NCI-H1092 treated with DMSO at 0.1 percent for 48 hours (cell line): ENCODE measurements around the gene XYLB.
A peak's percentile ranks its signal among the peaks of the same experiment; 100 is the strongest.
"Not testable (repeated sequence)": the region's sequence is repeated elsewhere in the genome, so short reads cannot be mapped to it uniquely, and the experiment has no call there.

Source experiments
- DNase-seq: peaks from one replicate; lab custom pipeline; 2025; lab: John Stamatoyannopoulos, UW

The XYLB gene

DNA sequence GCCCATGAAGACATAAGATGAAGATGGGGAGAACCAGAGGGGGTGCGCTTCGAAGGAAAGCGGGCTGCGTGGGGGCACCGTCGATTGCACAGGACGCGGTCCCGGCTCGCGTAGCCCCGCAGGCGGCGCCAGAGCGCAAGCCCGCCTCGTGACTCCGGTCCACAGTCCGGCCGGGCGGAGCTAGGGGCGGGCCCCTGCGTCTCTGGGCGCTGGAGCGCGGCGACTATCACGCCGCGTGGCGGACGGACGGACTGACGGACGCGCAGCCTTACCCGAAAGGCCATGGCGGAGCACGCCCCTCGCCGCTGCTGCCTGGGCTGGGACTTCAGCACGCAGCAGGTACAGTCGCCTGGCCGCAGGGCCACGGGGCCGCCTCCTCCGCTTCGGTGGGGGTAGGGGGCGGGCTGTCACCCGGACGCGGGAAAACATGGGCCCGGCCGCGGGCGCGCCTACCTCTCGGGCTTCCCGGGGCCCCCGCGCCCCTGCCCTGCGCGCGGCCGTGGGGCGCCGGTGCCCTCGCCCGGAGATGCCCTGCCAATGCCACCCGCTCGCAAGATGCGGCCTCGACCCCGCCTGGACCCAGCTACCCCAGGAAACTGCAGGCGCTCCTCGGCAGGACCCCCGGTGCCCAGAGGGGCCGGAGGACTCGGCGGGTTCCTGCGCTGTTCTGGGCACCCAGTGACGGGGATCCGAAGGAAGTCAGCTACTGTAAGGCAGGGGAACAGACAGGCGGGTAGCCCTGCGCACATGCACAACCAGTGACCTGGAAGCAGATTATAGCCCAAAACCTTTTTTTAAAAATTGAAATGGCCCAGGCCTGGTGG, at the start of gene XYLB:
XYLB (plus strand) TSS at position 199 of the 824 bp plus-strand sequence; CDS start at position 283, 84 bp downstream.
- DNase-seq: peak; percentile 64

DNA sequence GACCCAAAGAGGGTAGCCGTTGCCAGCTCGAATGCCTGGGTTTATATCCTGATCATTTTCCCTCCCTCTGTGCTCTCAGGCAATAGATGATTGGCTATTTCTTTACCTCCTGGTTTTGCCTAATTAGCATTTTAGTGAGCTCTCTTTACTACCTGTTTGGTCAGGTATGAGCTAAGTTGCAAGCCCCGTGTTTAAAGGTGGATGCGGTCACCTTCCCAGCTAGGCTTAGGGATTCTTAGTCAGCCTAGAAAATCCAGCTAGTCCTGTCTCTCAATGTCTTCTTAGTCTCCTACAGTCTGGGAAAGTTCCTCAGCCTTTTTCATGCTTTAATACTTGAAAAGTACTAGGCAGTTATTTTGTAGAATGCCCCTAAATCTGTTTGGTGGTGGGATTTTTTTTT, 49.5 kb upstream of the XYLB start:
- not testable (repeated sequence) for DNase-seq

DNA sequence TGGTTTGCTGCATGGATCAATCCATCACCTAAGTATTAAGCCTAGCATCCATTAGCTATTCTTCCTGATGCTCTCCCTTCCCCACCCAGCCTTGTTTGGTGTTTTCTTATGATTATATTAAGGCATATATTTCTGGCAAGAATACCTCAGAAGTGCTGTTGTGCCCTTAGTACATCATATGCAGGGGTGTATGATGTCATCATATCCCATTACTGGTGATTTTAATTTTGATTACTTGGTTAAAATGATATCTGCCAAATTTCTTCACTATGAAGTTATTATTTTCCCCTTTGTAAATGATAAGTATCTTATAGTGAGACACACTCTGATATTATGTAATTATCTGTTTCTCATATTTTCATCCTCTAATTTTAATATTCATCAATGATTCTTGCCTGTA, 49.0 kb upstream of the XYLB start:
- DNase-seq: no peak

DNA sequence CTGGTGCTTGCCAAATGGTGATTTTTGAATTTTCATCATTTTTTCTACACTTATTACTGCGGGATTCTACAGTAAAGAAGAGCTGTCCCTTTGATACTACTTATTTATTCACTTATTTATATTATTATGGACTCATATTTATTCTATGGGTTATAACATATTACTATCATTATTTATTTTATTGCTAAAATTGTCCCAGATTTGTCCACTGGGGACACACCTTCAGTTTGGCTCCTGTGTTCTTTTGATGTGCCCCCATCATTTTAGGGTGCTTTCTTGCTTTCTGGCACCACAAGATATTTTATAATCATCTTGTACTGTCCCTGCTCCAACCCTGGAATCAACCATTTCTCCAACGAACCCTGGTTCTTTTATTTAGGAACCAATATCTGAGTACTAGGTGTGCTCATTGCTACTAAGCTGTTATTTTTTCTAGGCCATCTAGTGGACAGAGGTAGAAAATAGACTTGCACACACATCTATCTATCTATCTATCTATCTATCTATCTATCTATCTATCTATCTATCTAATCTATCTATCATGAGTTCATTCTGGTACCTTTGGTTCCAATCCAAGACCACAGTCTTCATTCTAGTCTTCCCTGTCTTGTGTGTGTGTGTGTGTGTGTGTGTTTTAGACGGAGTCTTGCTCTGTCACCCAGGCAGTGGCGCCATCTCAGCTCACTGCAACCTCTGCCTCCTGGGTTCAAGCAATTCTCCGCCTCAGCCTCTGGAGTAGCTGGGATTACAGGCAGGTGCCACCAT, 48.5 kb upstream of the XYLB start:
- DNase-seq: no peak

DNA sequence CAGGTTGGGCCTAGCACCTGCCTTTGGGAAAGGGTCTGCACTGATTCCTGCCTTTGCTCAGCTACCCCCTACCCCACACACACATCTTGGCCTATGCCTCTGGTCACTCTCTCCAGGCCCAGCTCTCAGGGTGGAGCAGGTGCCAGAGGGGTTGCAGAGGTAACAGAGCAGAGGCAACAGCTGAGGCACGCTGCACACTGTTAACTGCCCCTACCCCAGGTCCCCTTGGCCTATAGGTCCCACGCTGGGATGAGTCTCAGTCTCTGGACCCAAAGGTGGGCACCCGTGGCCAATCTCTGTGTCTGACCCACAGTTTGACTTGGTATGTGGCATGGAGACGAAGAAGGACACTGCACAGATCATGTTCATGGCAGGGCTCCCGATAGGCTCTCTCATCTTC, 39.6 kb upstream of the XYLB start:
- no peak for DNase-seq

DNA sequence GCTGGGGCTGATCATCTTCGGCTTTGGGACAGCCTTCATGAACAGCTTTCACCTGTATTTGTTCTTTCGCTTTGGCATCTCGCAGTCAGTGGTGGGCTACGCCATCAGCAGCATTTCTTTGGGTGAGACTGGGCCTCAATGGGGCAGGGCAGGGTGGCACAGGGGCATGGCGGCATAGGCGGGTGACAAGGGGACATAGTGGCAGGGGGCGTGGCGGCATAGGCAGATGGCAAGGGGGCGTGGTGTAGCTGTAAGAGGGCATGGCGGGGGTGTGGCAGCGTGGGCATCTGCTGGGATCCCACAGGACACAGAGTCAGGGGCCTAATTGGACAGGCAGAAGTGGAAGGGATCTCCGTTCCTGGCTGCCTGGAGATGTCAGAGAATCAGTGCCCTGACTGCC, 39.0 kb upstream of the XYLB start:
- DNase-seq: no peak

DNA sequence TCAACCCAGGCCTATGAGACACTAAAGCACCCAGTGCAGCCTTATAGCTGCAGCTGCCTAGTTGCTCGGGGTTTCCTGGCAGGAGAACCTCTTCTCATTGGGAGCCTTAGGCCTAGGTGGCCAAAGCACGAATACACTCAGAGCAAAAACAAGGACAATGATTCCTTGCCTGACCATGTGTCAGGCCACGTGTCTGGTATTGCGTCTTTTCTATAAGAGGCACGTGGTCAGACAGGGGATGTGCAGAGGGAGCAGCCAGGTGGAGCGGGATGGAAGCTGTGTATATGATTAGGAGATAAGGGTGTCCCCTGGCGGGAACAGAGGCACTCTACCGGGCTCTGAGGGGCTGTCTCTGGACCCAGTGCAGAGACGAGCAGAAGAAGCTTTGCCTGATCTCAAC, 38.1 kb upstream of the XYLB start:
- no peak for DNase-seq

DNA sequence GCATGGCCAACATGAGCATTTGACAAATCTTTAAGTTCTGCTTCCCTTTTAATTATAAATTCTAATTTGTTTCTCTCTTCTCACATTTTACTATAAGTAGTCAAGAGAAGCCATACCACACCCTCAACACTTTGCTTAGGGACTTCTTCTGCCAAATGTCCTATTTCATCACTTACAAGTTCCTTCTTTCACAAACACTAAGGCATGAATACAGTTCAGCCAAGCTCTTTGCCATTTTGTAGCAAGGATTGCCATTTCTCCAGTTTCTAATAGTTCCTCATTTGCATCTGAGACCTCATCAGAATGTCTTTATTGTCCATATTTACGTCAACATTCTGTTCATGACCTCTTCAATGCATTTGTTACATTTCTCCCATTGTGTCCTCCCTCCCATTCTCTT, 35.1 kb upstream of the XYLB start:
- DNase-seq: no peak

DNA sequence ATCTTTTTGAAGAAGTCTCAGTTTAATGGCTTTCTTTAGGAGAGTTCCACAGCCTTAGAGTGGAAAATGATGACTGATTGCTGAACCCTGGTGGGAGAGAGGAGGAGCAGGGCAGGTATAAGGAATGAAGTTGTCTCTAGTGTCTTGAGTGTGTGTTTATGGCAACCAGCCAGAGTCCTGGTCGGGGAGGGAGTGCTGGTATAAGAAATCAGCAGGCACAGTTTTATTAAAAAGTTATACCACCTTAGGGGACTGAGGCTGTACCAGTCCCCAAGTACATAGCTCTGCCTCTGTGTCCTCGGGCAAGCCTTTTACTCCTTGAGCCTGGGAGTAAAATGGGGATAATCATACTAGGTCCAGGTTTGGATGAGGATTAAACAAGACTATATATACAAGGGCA, 34.6 kb upstream of the XYLB start:
- no peak for DNase-seq

DNA sequence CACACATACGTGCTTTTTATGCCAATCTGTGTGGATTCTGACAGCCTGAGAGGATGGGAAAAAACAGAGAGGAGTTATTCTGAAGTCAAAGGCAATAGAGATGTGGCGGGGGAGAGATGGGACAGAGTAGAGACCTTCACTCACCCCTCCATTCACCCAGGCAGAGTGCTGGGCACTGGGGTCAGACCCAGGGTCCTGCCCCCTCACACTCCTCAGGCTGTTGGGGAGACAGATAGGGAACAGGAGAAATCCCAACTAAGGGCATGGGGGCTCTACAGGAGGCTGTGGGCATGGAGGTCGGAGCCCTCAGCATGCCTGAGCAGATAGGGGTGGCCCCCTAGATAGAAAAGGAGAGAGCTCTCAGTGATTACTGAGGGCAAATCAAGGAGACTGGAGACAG, 34.2 kb upstream of the XYLB start:
- DNase-seq: no peak

DNA sequence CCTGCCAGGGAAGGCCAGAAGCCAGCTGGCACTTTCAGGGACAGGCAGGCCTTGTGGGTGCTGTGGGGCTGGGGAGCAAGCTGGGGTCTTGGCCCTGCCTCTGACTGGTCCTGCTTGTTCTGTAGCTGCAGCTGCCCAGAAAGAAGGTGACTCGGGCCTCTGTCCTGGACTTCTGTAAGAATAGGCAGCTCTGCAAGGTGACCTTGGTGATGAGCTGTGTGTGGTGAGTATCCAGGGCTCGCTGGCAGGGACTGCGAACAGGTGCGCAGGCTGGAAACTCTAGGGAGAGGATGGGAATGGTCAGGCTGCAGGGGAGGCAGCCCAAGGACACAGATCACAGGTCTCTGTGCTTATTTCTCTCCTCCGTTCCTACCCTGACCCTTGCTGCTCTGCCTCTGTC, 33.3 kb upstream of the XYLB start:
- no peak for DNase-seq

DNA sequence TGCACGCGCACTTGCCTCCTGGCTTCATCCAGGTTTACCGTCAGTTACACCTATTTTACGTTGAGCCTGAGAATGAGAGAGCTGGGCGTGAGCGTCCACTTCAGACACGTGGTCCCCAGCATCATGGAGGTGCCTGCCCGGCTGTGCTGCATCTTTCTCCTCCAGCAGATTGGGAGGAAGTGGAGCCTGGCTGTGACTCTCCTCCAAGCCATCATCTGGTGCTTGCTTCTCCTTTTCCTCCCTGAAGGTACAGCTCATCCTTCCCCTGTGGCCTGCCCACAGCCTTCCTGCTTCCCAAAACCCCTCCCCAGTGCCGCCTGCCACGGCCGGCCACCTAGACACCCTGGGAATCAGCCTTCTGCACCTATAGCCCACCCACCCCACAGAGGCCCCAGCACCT, 32.9 kb upstream of the XYLB start:
- no peak for DNase-seq

DNA sequence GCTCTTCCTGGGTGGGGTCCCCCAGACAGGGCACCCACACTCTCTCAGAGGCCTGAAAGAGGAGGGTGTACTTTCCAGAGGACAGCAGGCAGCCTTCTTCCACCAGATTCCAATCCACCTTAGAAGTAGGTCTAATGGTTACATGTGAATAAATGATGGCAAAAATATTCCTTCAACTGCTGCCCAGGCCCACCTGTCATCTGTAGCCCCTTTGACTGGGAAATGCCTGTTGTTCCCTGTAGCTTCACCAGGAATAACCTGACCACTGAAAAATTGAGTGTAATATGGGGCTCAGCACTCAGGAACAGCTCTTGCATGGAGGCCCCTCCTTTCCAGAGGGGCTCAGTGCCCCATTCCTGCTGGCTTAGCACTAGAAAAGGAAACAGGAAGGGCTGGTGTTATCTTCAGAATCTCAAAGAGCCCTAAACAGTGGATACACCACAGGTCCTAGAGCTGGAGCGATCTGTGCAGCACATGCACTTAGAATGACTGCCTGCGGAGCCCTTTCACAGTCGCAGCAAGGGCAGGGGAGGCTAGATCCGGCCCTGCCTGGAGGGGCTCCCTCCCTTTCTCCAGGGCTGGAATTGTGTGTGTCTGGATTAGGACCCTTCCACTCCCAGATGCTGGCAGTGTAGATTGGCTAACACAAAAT, 32.3 kb upstream of the XYLB start:
- no peak for DNase-seq

DNA sequence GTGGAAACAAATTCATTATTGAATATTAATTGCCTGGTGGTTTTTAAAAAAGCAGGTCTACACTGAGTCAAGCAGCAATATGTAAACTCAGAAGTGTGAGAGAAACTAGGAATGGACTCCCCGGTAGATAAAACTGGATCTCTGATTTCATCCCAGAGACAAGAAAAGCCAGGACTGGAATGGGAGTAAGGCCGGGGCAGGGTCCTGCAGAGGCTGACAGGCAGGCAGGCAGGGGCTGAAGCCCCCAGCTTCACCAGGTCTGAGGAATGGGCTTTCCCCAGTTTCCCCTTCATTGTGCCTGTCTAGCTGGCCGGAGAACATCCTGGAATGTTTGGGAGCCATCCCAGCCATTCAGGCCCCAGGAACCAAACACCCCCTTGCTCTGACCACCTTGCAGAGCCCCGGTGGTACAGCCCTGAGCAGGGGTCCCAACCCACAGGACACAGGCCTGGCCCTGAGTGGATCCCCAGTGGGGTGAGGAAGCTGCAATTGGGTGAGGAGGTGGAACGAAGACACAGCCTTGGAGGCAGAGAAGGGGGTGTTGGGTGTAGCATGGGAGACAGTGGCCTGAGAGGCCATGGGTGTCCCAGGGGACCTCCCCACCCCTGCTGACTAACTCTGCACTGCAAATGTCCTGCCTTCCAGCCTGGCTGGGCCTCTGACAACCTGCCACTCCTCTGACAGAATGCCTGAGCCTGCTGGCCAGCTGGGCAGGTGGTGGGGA, 31.7 kb upstream of the XYLB start:
- DNase-seq: no peak

DNA sequence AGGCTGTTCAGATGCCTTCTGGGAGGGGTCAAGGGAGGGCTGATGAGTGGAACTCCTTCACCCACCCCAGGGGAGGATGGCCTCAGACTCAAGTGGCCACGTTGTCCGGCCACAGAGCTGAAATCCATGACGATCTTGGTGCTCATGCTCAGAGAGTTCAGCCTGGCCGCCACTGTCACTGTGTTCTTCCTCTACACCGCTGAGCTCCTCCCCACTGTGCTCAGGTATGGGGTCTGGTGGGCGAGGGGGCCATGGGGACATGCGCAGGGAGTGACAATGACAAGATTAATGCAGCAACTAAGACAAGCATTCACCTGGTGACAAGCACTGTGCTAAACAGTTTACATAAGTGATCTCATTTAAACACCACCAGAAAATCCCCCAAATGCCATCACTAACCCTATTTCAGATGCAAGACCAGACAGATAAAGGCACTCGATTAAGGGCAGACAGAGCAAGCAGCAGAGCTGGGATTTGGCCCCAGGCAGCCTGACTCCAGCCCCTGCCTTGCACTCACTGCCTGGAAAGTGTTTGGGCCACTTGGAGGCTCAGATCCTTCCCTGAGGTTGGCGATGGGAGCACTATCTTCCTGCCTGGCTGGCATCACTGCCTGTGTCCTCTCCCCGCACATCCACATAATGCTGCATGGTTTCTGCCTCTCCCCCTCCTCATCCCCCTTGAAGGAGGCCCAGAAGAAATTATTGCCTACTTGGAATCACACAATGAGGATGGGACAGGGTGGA, 30.9 kb upstream of the XYLB start:
- DNase-seq: no peak

DNA sequence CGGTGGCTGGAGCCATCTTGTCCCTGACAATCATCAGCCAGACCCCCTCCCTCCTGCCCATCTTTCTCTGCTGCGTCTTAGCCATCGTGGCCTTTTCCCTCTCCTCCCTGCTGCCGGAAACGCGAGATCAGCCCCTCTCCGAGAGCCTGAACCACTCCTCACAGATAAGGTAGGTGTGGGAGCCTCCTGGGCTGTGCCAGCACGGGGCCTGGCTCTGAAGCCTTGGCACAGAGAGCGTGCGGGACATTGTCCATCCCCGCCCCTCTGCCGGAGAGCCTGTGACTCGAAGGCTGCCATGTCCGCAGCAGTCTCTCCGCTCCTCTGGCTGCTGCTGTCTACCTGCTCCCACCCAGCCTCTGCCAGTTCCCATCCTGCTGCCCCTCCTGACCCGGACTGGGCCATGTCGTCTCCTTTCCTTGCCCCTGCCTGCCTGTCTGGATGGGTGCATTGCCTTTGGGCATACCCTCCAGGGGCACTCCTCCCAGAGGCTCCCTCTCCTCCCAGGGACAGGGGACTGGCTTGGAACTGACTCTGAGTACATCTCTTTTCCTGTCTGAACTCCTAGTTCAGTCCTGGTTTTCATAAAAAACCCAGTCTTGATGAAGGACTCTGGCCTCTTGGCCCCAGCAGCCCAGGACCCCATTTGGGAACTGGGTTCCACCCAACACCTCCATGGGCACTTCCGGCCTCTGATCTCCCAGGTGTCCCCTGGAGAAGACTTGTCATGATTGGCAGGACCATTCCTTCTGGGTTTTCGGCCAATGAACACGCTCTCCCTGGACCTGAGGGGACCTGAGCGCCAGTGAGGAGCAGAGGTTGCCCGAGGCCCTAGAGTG, 30.0 kb upstream of the XYLB start:
- DNase-seq: no peak

DNA sequence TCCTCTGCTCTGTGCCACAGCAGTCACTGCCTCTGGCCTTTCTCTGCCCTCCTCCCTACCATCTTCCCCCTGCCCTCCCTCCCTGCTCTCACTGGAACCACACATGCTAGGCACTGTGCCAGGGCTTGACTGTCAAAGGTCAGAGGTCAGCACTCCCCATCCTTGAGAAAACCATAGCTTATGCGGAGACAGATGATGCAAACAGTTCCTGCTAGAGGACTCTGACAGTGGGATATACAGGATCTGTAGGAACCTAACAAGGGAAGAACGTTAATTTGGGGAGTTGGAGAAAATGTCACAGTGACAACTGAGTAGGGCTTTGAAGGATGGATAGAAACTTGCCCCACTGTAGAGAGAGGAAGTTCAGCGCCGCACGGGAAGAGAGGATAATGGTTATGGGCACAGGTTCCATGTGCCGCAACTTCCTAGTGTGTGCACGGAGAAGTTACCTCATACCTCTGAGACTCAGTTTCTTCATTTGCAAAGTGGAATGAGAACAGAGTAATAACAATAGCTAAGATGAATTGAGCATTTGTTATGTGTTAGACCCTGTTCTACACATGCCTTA, 29.3 kb upstream of the XYLB start:
- no peak for DNase-seq

DNA sequence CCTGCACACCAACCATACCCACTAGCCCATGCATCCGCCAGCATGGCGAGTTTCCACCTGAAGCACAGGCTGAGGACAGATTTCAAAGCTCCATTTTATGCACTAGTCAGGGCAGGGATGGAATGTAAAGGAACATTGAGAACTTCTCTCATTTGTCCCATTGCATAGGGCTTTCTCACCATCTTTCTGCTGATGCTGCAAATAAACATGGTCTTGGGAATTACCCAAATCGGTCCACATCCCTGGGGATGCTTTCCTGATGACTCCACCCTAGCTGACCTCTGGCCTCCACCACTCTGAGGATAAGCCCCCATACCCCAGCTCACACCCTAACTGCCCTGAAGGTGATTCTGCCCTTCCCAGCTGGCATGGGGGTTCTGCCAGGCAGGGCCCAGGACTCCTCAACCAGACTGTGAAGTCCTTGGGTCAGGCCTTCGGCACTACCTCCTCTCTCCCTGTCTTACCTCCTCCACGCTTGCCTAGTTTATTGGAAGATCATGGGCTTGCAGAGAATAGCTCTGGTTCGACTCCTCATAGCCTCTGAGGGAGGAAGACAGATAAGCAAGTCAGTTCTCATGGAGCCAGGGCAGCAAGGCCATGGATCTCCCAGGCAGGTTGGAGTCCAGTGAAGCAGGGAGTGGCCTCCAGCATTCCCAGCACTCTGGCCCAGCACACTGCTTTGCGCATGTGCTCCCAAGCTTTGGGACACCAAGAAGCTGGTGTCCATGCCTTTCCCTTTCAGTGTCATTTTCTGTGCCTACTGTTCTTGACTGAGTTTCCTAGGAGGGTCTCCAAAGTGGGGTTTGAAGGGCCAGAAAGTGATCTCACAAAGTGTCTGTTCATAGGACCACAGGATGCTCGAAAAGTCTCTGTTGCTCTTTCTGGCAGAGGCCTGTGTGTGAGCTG, 27.6 kb upstream of the XYLB start:
- no peak for DNase-seq

DNA sequence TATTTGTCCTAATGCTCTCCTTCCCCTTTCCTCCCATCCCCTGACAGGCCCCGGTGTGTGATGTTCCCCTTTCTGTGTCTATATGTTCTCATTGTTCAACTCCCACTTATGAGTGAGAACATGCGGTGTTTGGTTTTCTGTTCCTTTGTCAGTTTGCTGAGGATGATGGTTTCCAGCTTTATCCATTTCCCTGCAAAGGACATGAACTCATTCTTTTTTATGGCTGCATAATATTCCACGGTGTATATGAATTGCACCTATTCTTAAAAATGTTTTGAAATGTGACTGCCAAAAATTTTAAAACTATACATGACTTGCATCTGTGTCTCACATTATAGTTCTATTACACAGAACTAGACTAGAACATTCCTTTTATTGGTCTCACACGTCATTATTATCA, 25.9 kb upstream of the XYLB start:
- DNase-seq: not testable (repeated sequence)
